Measurements from ENCODE around the gene APOC4. TPM values are rescaled to one million over a fixed set of nuclear protein-coding genes. Genes with fewer than 3 reads are reported as not detected.
"Not testable (repeated sequence)": the region's sequence is repeated elsewhere in the genome, so short reads cannot be mapped to it uniquely, and the experiment has no call there.

APOC4 gene
- total and polyA plus RNA-seq, 2 donors (not counting 1 experiment from before 2014, with no cell fraction given): not detected

GRCh38 chr19:44912854-44913253, 29.2 kb upstream of the APOC4 start:
- Histone ChIP-seq H3K79me2 (ENCODE audit: control insufficient read depth, insufficient read depth, low read length) (no peaks in the 10 kb centered on the region), H3K4me2 (replicated peaks; ENCODE audit: low read depth, low read length, poor library complexity, severe bottlenecking) (no peak overlapping the region), H3K9me3 (ENCODE audit: control extremely low read depth in 1 of 3, control insufficient read depth in 2 of 3, insufficient read depth in 1 of 3, low read length in 2 of 3) (peaks cover 0 to 5% (median 0%) of the 10 kb centered on the region in 3 donors), H4K20me1 (ENCODE audit: control insufficient read depth, insufficient read depth, low read length, poor library complexity, severe bottlenecking) (no peaks in the 10 kb centered on the region), H3K4me3 (ENCODE audit: control extremely low read depth in 1 of 5, extremely low read depth in 1 of 5, insufficient read depth in 1 of 5, low read depth in 2 of 5, low read length in 4 of 5) (no peak overlapping the region), H3K9ac (ENCODE audit: low read length) (no peak overlapping the region), H2AFZ (ENCODE audit: insufficient read depth, low read depth, low read length, poor library complexity, severe bottlenecking) (no peak overlapping the region), H3K27me3 (replicated peaks in 1 of 4; ENCODE audit: control extremely low read depth in 1 of 4, control insufficient read depth in 3 of 4, insufficient read depth in 4 of 4, low read length in 3 of 4) (peaks cover 0 to 21% (median 2%) of the 10 kb centered on the region in 4 experiments), H3K4me1 (ENCODE audit: control insufficient read depth in 2 of 2, insufficient read depth in 2 of 2, low read length in 2 of 2) (peaks cover 7 to 13% of the 10 kb centered on the region in 2 donors), H3K36me3 (replicated peaks in 1 of 2; ENCODE audit: control extremely low read depth in 1 of 2, control insufficient read depth in 1 of 2, extremely low read depth in 1 of 2, insufficient read depth in 2 of 2, low read length in 1 of 2) (no peaks in the 10 kb centered on the region), H3K27ac (ENCODE audit: low read length in 2 of 2) (no peak overlapping the region)
- DNase-seq: no peak
- TF ChIP-seq CTCF (IDR thresholded peaks at IDR 0.05) (no peak), EZH2 (IDR thresholded peaks at IDR 0.05; ENCODE audit: borderline replicate concordance, insufficient read depth, low read depth, low read length, poor library complexity, severe bottlenecking) (no peak)
- intact Hi-C loops (cut with micrococcal nuclease): no loop called here
- no peak overlapping the region for H3K4me3 Mint-ChIP-seq
- 69% methylated on average over 6 of the region's 6 CpGs for WGBS (ENCODE audit: insufficient coverage)
- H3K27ac Mint-ChIP-seq: no peak overlapping the region
- H3K27me3 Mint-ChIP-seq: peaks cover 26% of the 10 kb centered on the region
- peaks cover 9% of the 10 kb centered on the region for H3K4me1 Mint-ChIP-seq
- ChIA-PET POLR2A (no interaction called here), CTCF (interaction anchor here (0.8 to 1.5 kb wide), 3 partner anchors 9 to 43 kb away, joined by 3 read pairs; no protein-coding TSS in a partner anchor)
- no peak for ATAC-seq (ENCODE audit: low read depth)
- H3K9me3 Mint-ChIP-seq (ENCODE audit: insufficient read depth): no peaks in the 10 kb centered on the region

GRCh38 chr19:44913512-44914432, 28.3 kb upstream of the APOC4 start:
- Histone ChIP-seq H3K27me3 (replicated peaks in 1 of 4; ENCODE audit: control extremely low read depth in 1 of 4, control insufficient read depth in 3 of 4, insufficient read depth in 4 of 4, low read length in 3 of 4) (peaks cover 0 to 21% (median 2%) of the 10 kb centered on the region in 4 experiments), H2AFZ (ENCODE audit: insufficient read depth, low read depth, low read length, poor library complexity, severe bottlenecking) (peak overlapping the region; percentile 99), H3K4me1 (ENCODE audit: control insufficient read depth in 2 of 2, insufficient read depth in 2 of 2, low read length in 2 of 2) (peaks cover 7 to 13% of the 10 kb centered on the region in 2 donors), H3K9ac (ENCODE audit: low read length) (peak overlapping the region; percentile 75), H3K4me2 (replicated peaks; ENCODE audit: low read depth, low read length, poor library complexity, severe bottlenecking) (peak overlapping the region; percentile 88)
- Mint-ChIP-seq H3K27me3 (peaks cover 23% of the 10 kb centered on the region), H3K4me3 (peak overlapping the region; percentile 95)
- H3K9me3 ChIP-seq (ENCODE audit: control extremely low read depth in 1 of 3, control insufficient read depth in 2 of 3, insufficient read depth in 1 of 3, low read length in 2 of 3); H3K4me3 ChIP-seq (ENCODE audit: control extremely low read depth in 1 of 5, extremely low read depth in 1 of 5, insufficient read depth in 1 of 5, low read depth in 2 of 5, low read length in 4 of 5); H3K27ac ChIP-seq (ENCODE audit: low read length in 2 of 2); DNase-seq; H4K20me1 ChIP-seq (ENCODE audit: control insufficient read depth, insufficient read depth, low read length, poor library complexity, severe bottlenecking); H3K4me1 Mint-ChIP-seq; H3K27ac Mint-ChIP-seq; H3K9me3 Mint-ChIP-seq (ENCODE audit: insufficient read depth); POLR2A ChIA-PET; H3K79me2 ChIP-seq (ENCODE audit: control insufficient read depth, insufficient read depth, low read length); intact Hi-C loops (cut with micrococcal nuclease); H3K36me3 ChIP-seq (replicated peaks in 1 of 2; ENCODE audit: control extremely low read depth in 1 of 2, control insufficient read depth in 1 of 2, extremely low read depth in 1 of 2, insufficient read depth in 2 of 2, low read length in 1 of 2); ATAC-seq (ENCODE audit: low read depth): not testable (repeated sequence)
- CTCF ChIA-PET: interaction anchor here (0.8 to 0.9 kb wide), 2 partner anchors 38 to 43 kb away, joined by 3 read pairs; no protein-coding TSS in a partner anchor
- 64% methylated on average over 14 of the region's 23 CpGs for WGBS (ENCODE audit: insufficient coverage)

DNA sequence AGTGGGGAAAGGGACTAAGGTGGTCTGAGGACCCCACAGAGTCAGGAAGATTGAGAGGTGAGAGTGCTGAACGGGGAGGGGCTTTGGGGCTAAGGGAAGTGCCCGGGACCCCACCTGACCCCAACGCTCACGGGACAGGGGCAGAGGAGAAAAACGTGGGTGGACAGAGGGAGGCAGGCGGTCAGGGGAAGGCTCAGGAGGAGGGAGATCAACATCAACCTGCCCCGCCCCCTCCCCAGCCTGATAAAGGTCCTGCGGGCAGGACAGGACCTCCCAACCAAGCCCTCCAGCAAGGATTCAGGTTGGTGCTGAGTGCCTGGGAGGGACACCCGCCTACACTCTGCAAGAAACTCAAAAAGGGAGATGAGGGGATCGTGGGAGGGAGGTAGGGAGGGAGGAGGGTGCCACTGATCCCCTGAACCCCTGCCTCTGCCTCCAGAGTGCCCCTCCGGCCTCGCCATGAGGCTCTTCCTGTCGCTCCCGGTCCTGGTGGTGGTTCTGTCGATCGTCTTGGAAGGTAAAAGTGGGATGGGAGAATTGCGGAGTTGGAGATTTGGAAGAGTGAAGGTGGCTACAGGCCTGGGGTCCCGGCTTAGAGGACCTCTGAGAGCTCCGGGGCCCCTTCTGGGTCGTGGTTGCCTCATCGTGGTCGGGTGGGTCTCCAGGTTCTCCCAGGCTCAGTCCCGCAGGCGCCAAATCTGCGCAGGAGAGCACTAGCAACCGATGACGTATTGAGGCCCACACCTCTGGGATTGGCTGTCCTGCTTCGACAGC, 27.4 kb upstream of the APOC4 start, which contains the start of gene APOC1:
Gene APOC1 (plus strand): TSS at position 176 of the 774 bp plus-strand sequence. CDS start 284 bp downstream, at position 460.
- Mint-ChIP-seq H3K27ac (peak within 1 kb of the TSS; percentile 66), H3K4me3 (peak within 1 kb of the TSS; percentile 95), H3K27me3 (peaks cover 23% of the 10 kb centered on the region)
- peak within 1 kb of the TSS; percentile 75 for H3K9ac ChIP-seq (ENCODE audit: low read length)
- H4K20me1 ChIP-seq (ENCODE audit: control insufficient read depth, insufficient read depth, low read length, poor library complexity, severe bottlenecking); POLR2A ChIA-PET; H3K27ac ChIP-seq (ENCODE audit: low read length in 2 of 2); H3K9me3 Mint-ChIP-seq (ENCODE audit: insufficient read depth); H3K36me3 ChIP-seq (replicated peaks in 1 of 2; ENCODE audit: control extremely low read depth in 1 of 2, control insufficient read depth in 1 of 2, extremely low read depth in 1 of 2, insufficient read depth in 2 of 2, low read length in 1 of 2); H3K79me2 ChIP-seq (ENCODE audit: control insufficient read depth, insufficient read depth, low read length); H3K4me1 Mint-ChIP-seq; H3K9me3 ChIP-seq (ENCODE audit: control extremely low read depth in 1 of 3, control insufficient read depth in 2 of 3, insufficient read depth in 1 of 3, low read length in 2 of 3): not testable (repeated sequence)
- H3K4me2 ChIP-seq (replicated peaks; ENCODE audit: low read depth, low read length, poor library complexity, severe bottlenecking): peak within 1 kb of the TSS; percentile 88
- H3K27me3 ChIP-seq (replicated peaks in 1 of 4; ENCODE audit: control extremely low read depth in 1 of 4, control insufficient read depth in 3 of 4, insufficient read depth in 4 of 4, low read length in 3 of 4): peaks cover 0 to 21% (median 2%) of the 10 kb centered on the region in 4 experiments
- intact Hi-C loops (cut with micrococcal nuclease): loop anchor here (1.0 kb wide), 3 partner anchors 13 to 41 kb away; partner anchors contain the start of gene CLPTM1
- peaks cover 7 to 13% of the 10 kb centered on the region in 2 donors for H3K4me1 ChIP-seq (ENCODE audit: control insufficient read depth in 2 of 2, insufficient read depth in 2 of 2, low read length in 2 of 2)
- DNase-seq (peak; percentile 89), ATAC-seq (ENCODE audit: low read depth) (peak; percentile 99)
- CTCF ChIA-PET: interaction anchor here (0.5 to 1.8 kb wide), 3 partner anchors 10 to 298 kb away, joined by 3 to 6 read pairs (median 3); partner anchors contain the start of gene TOMM40
- 9% methylated on average over 13 of the region's 28 CpGs for WGBS (ENCODE audit: insufficient coverage)
- H2AFZ ChIP-seq (ENCODE audit: insufficient read depth, low read depth, low read length, poor library complexity, severe bottlenecking): peak within 1 kb of the TSS; percentile 99
- peak within 1 kb of the TSS; percentile 44 to 87 (median 63) for H3K4me3 ChIP-seq (ENCODE audit: control extremely low read depth in 1 of 5, extremely low read depth in 1 of 5, insufficient read depth in 1 of 5, low read depth in 2 of 5, low read length in 4 of 5)

Measured in B cell (primary cell).